Neural crest cell (in vitro differentiated cells): ENCODE data around the gene ADAM23. TPM values are rescaled to one million over a fixed set of nuclear protein-coding genes. Genes with fewer than 3 reads are reported as not detected.
A peak's percentile ranks its signal among the peaks of the same experiment; 100 is the strongest.

Experiments
- DNase-seq: peaks from one replicate; pipeline ENCODE4 v3.0.0; 2021; ENCODE audit warnings: low read depth, mixed read lengths, low spot score
- H3K27ac Mint-ChIP-seq: one replicate; pipeline ENCODE4 v1.8.0; 2021; ENCODE audit warnings: mild to moderate bottlenecking, mixed read lengths; ENCODE audit not compliant: unreplicated experiment
- H3K27me3 Mint-ChIP-seq: 2 replicates; pipeline ENCODE4 v1.8.0; 2021; ENCODE audit warnings: low read depth, mild to moderate bottlenecking, mixed read lengths
- H3K36me3 Mint-ChIP-seq: 2 replicates; pipeline ENCODE4 v1.8.0; 2021; ENCODE audit warnings: low read depth, mild to moderate bottlenecking, mixed read lengths
- H3K4me1 Mint-ChIP-seq: 2 replicates; pipeline ENCODE4 v1.8.0; 2021; ENCODE audit warnings: mixed read lengths
- H3K4me3 Mint-ChIP-seq: one replicate; pipeline ENCODE4 v1.8.0; 2021; ENCODE audit warnings: mild to moderate bottlenecking, mixed read lengths
- H3K9me3 Mint-ChIP-seq: 2 replicates; pipeline ENCODE4 v1.8.0; 2021; ENCODE audit warnings: mixed read lengths
- total RNA-seq: library from RNA; stranded (reverse); gene quantifications from 2 replicates; pipeline ENCODE4 v1.2.1, GENCODE V29; 2021
- TF ChIP-seq, protein P1 (sequence below): fragments of 200-600 bp; sonication (generic); conservative IDR thresholded peaks from 2 replicates; pipeline ENCODE4 v1.5.0; 2021; ENCODE audit warnings: antibody characterized with exemption, mild to moderate bottlenecking

The ADAM23 gene
- total RNA-seq, 1 donor from 2014 or later = 31.2 TPM

DNA sequence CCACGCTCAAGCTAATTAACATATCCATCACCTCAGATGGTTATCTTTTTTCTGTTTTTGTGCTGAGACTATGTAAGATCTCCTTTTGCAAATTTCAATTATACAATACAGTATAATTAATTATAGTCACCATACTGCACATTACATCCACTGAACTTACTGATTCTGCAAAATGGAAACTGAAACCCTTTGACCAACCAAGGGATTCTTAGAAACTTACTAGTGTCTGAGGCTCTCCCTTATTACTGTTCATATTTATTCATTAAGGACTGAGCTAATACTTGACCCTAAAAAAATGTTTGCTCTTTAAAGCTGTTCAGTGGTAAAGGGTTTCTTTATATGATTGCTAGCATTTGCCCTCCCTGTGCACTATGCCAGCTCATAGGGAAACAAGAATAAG is 50.7 kb downstream of the ADAM23 start:
- Mint-ChIP-seq H3K36me3 (peaks cover 37% of the 10 kb centered on the region), H3K9me3 (peaks cover 11% of the 10 kb centered on the region), H3K4me3 (no peak overlapping the region), H3K27me3 (no peaks in the 10 kb centered on the region), H3K27ac (no peak overlapping the region), H3K4me1 (no peaks in the 10 kb centered on the region)
- no peak for DNase-seq
- TF ChIP-seq, protein P1, sequence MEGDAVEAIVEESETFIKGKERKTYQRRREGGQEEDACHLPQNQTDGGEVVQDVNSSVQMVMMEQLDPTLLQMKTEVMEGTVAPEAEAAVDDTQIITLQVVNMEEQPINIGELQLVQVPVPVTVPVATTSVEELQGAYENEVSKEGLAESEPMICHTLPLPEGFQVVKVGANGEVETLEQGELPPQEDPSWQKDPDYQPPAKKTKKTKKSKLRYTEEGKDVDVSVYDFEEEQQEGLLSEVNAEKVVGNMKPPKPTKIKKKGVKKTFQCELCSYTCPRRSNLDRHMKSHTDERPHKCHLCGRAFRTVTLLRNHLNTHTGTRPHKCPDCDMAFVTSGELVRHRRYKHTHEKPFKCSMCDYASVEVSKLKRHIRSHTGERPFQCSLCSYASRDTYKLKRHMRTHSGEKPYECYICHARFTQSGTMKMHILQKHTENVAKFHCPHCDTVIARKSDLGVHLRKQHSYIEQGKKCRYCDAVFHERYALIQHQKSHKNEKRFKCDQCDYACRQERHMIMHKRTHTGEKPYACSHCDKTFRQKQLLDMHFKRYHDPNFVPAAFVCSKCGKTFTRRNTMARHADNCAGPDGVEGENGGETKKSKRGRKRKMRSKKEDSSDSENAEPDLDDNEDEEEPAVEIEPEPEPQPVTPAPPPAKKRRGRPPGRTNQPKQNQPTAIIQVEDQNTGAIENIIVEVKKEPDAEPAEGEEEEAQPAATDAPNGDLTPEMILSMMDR = no peak

DNA sequence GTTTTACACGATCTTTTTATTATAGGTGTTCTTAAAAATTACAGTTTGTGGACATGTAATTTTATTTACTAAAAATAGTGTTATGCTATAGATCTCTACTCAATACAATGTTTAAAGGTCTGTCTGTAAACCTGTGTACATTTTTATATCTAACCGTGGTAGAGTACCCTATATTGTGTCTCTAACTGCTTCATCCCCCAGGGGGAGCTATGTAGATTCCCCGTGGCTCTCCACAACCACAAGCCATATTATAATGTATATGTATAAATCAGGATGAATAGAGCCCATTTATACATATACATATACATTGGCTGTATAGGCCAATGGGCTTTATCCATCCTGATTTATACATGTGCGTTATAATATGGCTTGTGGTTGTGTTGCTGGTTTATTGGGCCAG is 59.4 kb downstream of the ADAM23 start:
- TF ChIP-seq, protein P1 = peak; percentile 14
- H3K9me3 Mint-ChIP-seq = no peaks in the 10 kb centered on the region
- H3K4me3 Mint-ChIP-seq = no peak overlapping the region
- no peaks in the 10 kb centered on the region for H3K4me1 Mint-ChIP-seq
- H3K27me3 Mint-ChIP-seq = no peaks in the 10 kb centered on the region
- no peak for DNase-seq
- no peak overlapping the region for H3K27ac Mint-ChIP-seq
- H3K36me3 Mint-ChIP-seq = peaks cover 6% of the 10 kb centered on the region

DNA sequence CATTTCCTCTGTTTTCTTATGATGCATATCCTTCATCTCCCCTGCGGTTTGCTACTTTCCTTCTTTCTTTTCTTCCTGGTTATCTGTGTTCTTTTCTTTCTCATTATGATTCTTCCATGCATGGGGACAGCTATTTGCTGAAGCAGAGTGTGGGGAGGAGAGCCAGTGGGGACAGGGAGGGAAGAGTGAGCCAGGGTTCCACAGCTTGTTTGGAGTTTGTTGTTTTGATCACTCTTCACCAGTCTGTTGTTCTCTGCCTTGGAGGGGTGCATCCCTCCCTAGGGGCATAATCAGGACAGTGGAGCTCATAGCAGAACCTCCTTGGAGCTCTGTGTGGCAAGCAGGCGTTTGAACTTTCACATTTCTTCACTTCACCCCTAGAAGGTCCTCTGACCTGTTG is 68.0 kb downstream of the ADAM23 start:
- Mint-ChIP-seq H3K4me1 (peaks cover 48% of the 10 kb centered on the region), H3K9me3 (no peaks in the 10 kb centered on the region), H3K36me3 (peaks cover 5% of the 10 kb centered on the region), H3K27me3 (no peaks in the 10 kb centered on the region), H3K4me3 (no peak overlapping the region), H3K27ac (no peak overlapping the region)
- no peak for DNase-seq
- TF ChIP-seq, protein P1 = no peak

DNA sequence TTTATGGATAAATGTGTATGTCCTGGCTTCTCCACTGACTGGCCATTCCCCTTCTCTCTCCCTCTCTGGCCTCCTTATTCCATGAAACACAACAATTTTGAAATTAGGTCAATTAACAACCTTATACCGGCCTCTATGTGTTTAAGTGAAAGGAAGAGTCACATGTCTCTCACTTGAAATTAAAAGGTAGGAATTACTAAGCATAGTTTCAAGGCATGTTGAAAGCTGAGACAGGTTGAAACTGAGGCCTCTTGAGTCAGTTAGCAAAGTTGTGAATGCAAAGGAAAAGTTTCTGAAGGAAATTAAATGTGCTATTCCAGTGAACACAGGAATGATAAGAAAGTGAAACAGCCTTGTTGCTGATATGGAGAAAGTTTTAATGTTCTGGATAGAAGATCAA is 69.7 kb downstream of the ADAM23 start:
- peaks cover 50% of the 10 kb centered on the region for H3K4me1 Mint-ChIP-seq
- TF ChIP-seq, protein P1 = no peak
- DNase-seq = no peak
- no peaks in the 10 kb centered on the region for H3K9me3 Mint-ChIP-seq
- H3K36me3 Mint-ChIP-seq = peaks cover 5% of the 10 kb centered on the region
- H3K27me3 Mint-ChIP-seq = no peaks in the 10 kb centered on the region
- H3K27ac Mint-ChIP-seq = no peak overlapping the region
- no peak overlapping the region for H3K4me3 Mint-ChIP-seq

DNA sequence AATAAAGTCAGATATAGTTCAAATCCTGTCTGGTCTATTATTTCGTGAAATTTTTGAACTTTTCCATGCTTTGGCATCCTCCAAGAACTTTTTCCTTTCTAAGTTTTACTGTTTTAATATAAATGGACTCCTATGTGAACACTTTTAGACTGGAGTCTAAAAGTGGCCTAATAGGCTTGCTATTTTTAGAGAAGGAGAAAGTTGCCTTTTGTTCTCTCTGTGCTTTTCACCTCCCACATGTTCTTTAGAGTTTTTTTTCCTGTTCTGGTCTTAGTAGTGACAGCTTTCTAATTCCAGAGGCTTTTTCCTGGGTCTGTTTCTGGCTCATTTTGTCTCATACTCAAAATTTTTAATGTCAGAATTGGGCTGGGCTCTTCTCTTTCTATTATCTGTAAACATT is 72.2 kb downstream of the ADAM23 start:
- peaks cover 47% of the 10 kb centered on the region for H3K4me1 Mint-ChIP-seq
- TF ChIP-seq, protein P1 = no peak

DNA sequence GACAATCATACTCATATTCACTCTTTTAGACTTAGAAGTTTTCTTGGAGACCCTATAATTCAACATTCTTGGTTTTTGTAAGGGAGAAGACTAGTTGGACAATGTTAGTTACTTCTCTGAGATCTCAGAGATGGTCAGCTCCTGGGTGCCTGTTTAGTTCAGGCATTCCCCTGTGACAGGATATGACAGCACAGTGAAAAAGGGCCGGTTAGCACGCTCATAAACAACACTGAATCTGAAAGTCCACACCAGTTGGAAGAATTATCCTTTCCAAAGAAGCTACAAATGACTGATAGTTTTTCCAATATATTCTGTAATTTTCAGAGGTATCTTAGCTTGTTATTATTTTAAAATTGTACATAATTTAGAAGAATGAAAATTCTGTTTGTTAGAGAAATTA is 75.7 kb downstream of the ADAM23 start:
- Mint-ChIP-seq H3K27me3 (no peaks in the 10 kb centered on the region), H3K36me3 (peaks cover 5% of the 10 kb centered on the region), H3K27ac (no peak overlapping the region), H3K4me1 (peaks cover 23% of the 10 kb centered on the region), H3K9me3 (no peaks in the 10 kb centered on the region), H3K4me3 (no peak overlapping the region)
- DNase-seq = no peak
- TF ChIP-seq, protein P1 = no peak

More for the DNA sequence above, 72.2 kb downstream of the ADAM23 start:
- no peaks in the 10 kb centered on the region for H3K9me3 Mint-ChIP-seq
- no peak for DNase-seq
- H3K36me3 Mint-ChIP-seq = peaks cover 5% of the 10 kb centered on the region
- peak overlapping the region; percentile 8 for H3K27ac Mint-ChIP-seq
- no peaks in the 10 kb centered on the region for H3K27me3 Mint-ChIP-seq
- H3K4me3 Mint-ChIP-seq = no peak overlapping the region
